ENCODE data around the gene TMPRSS13. TPM values are rescaled to one million over a fixed set of nuclear protein-coding genes. Genes with fewer than 3 reads are reported as not detected.

The TMPRSS13 gene
- total and polyA plus RNA-seq, 8 donors = 0.19 to 3.8 (median 1.2) TPM; not detected in 3

- WGBS, 5 donors = 95 to 100% (median 97%) methylated on average over 2 of the region's 2 CpGs
Observed at GRCh38 chr11:117921456-117921855, 7.7 kb downstream of the TMPRSS13 start.

GRCh38 chr11:117919781-117920221 is 9.4 kb downstream of the TMPRSS13 start:
- Histone ChIP-seq H3K27me3 (peaks cover 0 to 8% (median 0%) of the 10 kb centered on the region in 3 donors), H3K4me3 (no peak overlapping the region), H3K27ac (no peak overlapping the region), H3K36me3 (no peaks in the 10 kb centered on the region), H3K9me3 (no peaks in the 10 kb centered on the region), H3K4me1 (no peaks in the 10 kb centered on the region)
- intact Hi-C loops (cut with DNase I; ENCODE audit: low total_unique reads) = no loop called here
- WGBS, 5 donors = 42 to 85% (median 75%) methylated on average over 2 to 4 of the region's 4 CpGs
- TF ChIP-seq POLR2A (IDR thresholded peaks at IDR 0.05) (no peak), POLR2AphosphoS5 (IDR thresholded peaks at IDR 0.05) (no peak), EP300 (IDR thresholded peaks at IDR 0.05) (no peak), CTCF (IDR thresholded peaks at IDR 0.05) (no peak)
- DNase-seq = no peak

More at GRCh38 chr11:117921456-117921855, 7.7 kb downstream of the TMPRSS13 start:
- TF ChIP-seq EP300 (IDR thresholded peaks at IDR 0.05) = no peak
- no peak for TF ChIP-seq POLR2AphosphoS5 (IDR thresholded peaks at IDR 0.05)
- no peak for TF ChIP-seq POLR2A (IDR thresholded peaks at IDR 0.05)
- no peak for TF ChIP-seq CTCF (IDR thresholded peaks at IDR 0.05)
- no peaks in the 10 kb centered on the region for H3K9me3 ChIP-seq
- intact Hi-C loops (cut with DNase I; ENCODE audit: low total_unique reads) = no loop called here
- H3K27ac ChIP-seq = no peak overlapping the region
- H3K4me1 ChIP-seq = no peaks in the 10 kb centered on the region
- H3K4me3 ChIP-seq = no peak overlapping the region
- peaks cover 0 to 6% (median 0%) of the 10 kb centered on the region in 3 donors for H3K27me3 ChIP-seq
- no peak for DNase-seq
- H3K36me3 ChIP-seq = no peaks in the 10 kb centered on the region

GRCh38 chr11:117919341-117919740 is 9.9 kb downstream of the TMPRSS13 start:
- H3K4me1 ChIP-seq = no peaks in the 10 kb centered on the region
- no peak for DNase-seq
- no peaks in the 10 kb centered on the region for H3K9me3 ChIP-seq
- H3K36me3 ChIP-seq = no peaks in the 10 kb centered on the region
- TF ChIP-seq POLR2A (IDR thresholded peaks at IDR 0.05) = no peak
- no peak for TF ChIP-seq POLR2AphosphoS5 (IDR thresholded peaks at IDR 0.05)
- no peak for TF ChIP-seq EP300 (IDR thresholded peaks at IDR 0.05)
- no peak for TF ChIP-seq CTCF (IDR thresholded peaks at IDR 0.05)
- H3K27ac ChIP-seq = no peak overlapping the region
- intact Hi-C loops (cut with DNase I; ENCODE audit: low total_unique reads) = no loop called here
- 15 to 36% (median 23%) methylated on average over 4 of the region's 4 CpGs for WGBS, 5 donors
- no peak overlapping the region for H3K4me3 ChIP-seq
- peaks cover 0 to 8% (median 0%) of the 10 kb centered on the region in 3 donors for H3K27me3 ChIP-seq

- TF ChIP-seq POLR2A (IDR thresholded peaks at IDR 0.05) = no peak
- TF ChIP-seq POLR2AphosphoS5 (IDR thresholded peaks at IDR 0.05) = no peak
- TF ChIP-seq EP300 (IDR thresholded peaks at IDR 0.05) = no peak
- TF ChIP-seq CTCF (IDR thresholded peaks at IDR 0.05) = no peak
- Histone ChIP-seq H3K27me3 (peaks cover 0 to 8% (median 0%) of the 10 kb centered on the region in 3 donors), H3K4me3 (no peak overlapping the region), H3K36me3 (no peaks in the 10 kb centered on the region), H3K9me3 (no peaks in the 10 kb centered on the region), H3K27ac (no peak overlapping the region), H3K4me1 (no peaks in the 10 kb centered on the region)
- intact Hi-C loops (cut with DNase I; ENCODE audit: low total_unique reads) = no loop called here
- 85 to 93% (median 89%) methylated on average over 11 to 17 of the region's 17 CpGs for WGBS, 5 donors
- DNase-seq = no peak
Observed at GRCh38 chr11:117918366-117919255, 10.6 kb downstream of the TMPRSS13 start.
